GM18505 (cell line): ENCODE results near the gene LHX3.

Source experiments
- ATAC-seq: cut with Tn5 transposase; IDR thresholded peaks from one replicate; pipeline ENCODE4 v1.9.1; 2021; ENCODE audit not compliant: unreplicated experiment
- POLR2A ChIP-seq: IDR thresholded peaks from 4 replicates; pipeline ENCODE4 v1.6.1; 2011; ENCODE audit warnings: borderline replicate concordance; ENCODE audit not compliant: insufficient read depth, insufficient read length; ENCODE audit errors: extremely low read depth

Gene LHX3

GRCh38 chr9:136202454-136203407 is 2.2 kb downstream of the LHX3 start:
- no peak for ATAC-seq
- TF ChIP-seq POLR2A: no peak

GRCh38 chr9:136201609-136202453 is 3.1 kb downstream of the LHX3 start:
- ATAC-seq: no peak
- TF ChIP-seq POLR2A: no peak

- no peak for TF ChIP-seq POLR2A
- ATAC-seq: no peak
Observed at GRCh38 chr9:136201174-136201573, 3.8 kb downstream of the LHX3 start.

- no peak for TF ChIP-seq POLR2A
- ATAC-seq: no peak
Observed at GRCh38 chr9:136200424-136200823, 4.5 kb downstream of the LHX3 start.

GRCh38 chr9:136199391-136200288 is 5.3 kb downstream of the LHX3 start:
- no peak for TF ChIP-seq POLR2A
- no peak for ATAC-seq

GRCh38 chr9:136198605-136199083 is 6.3 kb downstream of the LHX3 start:
- no peak for TF ChIP-seq POLR2A
- no peak for ATAC-seq

- ATAC-seq: no peak
- TF ChIP-seq POLR2A: no peak
Observed at GRCh38 chr9:136197930-136198604, 6.9 kb downstream of the LHX3 start.

GRCh38 chr9:136197084-136197875 is 7.6 kb downstream of the LHX3 start:
- ATAC-seq: no peak
- TF ChIP-seq POLR2A: no peak

- TF ChIP-seq POLR2A: no peak
- ATAC-seq: no peak
Observed at GRCh38 chr9:136196404-136197083, 8.4 kb downstream of the LHX3 start.

- no peak for ATAC-seq
Observed at GRCh38 chr9:136194540-136194939, 10.4 kb downstream of the LHX3 start.

GRCh38 chr9:136193891-136194279 is 11.0 kb downstream of the LHX3 start:
- no peak for TF ChIP-seq POLR2A
- no peak for ATAC-seq

More at GRCh38 chr9:136194540-136194939, 10.4 kb downstream of the LHX3 start:
- no peak for TF ChIP-seq POLR2A
